Activated CD4-positive, alpha-beta T cell treated with anti-CD3 and anti-CD28 coated beads for 36 hours (primary cell): Measurements from ENCODE around the gene RAB6A. TPM values are rescaled to one million over a fixed set of nuclear protein-coding genes. Genes with fewer than 3 reads are reported as not detected.

ENCODE experiments used
- ATAC-seq: fragments of 200-7000 bp; cut with Tn5 transposase; one replicate; pipeline ENCODE4 v1.10.0; 2021; ENCODE audit warnings: mild to moderate bottlenecking, moderate library complexity
- CTCF ChIA-PET: fragments of 350-600 bp; sonication (Branson Sonifier 250); formaldehyde crosslinking; loops from one replicate; lab custom pipeline; 2021; ENCODE audit warnings: antibody characterized with exemption; lab: Charles Lee
- POLR2A ChIA-PET: fragments of 350-600 bp; sonication (Branson Sonifier 250); formaldehyde crosslinking; loops from one replicate; lab custom pipeline; 2021; ENCODE audit warnings: antibody characterized with exemption, inconsistent platforms; lab: Charles Lee
- DNase-seq: peaks from one replicate; pipeline ENCODE4 v3.0.0-alpha.2; 2020
- H3K27ac Mint-ChIP-seq: one replicate; pipeline ENCODE4 v1.8.0; 2021; ENCODE audit warnings: mixed read lengths
- H3K27me3 Mint-ChIP-seq: one replicate; pipeline ENCODE4 v1.8.0; 2021; ENCODE audit warnings: mixed read lengths
- H3K36me3 Mint-ChIP-seq: one replicate; pipeline ENCODE4 v1.8.0; 2021; ENCODE audit warnings: low read depth, mixed read lengths
- H3K4me1 Mint-ChIP-seq: one replicate; pipeline ENCODE4 v1.8.0; 2021; ENCODE audit warnings: mixed read lengths
- H3K4me3 Mint-ChIP-seq: one replicate; pipeline ENCODE4 v1.8.0; 2021; ENCODE audit warnings: mild to moderate bottlenecking, moderate library complexity, mixed read lengths
- H3K9me3 Mint-ChIP-seq: one replicate; pipeline ENCODE4 v1.8.0; 2021; ENCODE audit warnings: low read depth, mixed read lengths
- intact Hi-C, 2 experiments: fragments of 100-400 bp; cut with DNase I in 1 of 2; cut with micrococcal nuclease in 1 of 2; formaldehyde crosslinking; loops; one replicate each; pipeline versions ENCODE4 v1.14.2 to v1.15.1; 2022 to 2024; cut with DNase I, micrococcal nuclease
- total RNA-seq, 2 experiments: library from RNA; stranded (reverse); gene quantifications; one replicate each; pipeline ENCODE4 v1.2.3, GENCODE V29; 2021

The RAB6A gene
- total RNA-seq, result 10 to 100 TPM; 57.9 to 58.9 TPM

DNA sequence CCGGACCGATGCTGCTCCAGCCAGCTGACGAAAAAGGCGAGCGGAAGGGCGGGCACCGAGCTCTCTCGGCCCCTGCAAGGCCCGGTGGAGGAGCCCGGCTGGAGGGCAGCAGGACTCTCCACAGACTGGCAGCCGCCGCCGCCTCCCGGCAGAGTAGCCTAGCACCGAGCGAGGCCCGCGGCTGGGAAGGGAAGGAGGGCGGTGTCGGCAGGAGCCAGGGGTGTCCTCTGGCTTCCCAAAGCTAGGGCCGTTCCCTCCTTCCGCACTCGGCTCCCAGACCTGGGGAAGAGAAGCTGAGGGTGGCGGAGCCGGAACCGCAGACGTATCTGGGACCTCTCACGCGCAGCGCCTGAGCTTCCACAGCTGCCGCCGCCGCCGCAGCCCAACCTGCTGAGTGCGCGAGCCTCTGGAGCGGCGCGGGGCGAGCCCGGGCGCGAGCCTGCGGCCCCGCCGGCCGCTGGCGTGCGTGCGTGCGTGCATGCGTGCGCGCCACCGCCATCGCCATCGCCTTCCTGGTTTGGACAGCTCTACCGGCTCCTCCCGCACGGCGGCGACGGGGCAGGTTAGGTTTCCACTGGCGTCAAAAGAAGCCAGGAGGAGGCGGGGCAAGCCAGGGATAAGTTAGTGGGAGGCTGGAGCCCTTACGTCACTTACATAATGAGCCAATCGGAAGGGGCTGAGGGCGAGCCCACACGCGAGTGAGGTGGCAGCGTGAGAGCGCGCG lies at the start of gene RAB6A:
Gene RAB6A (minus strand): TSS at position 396 of the 724 bp plus-strand sequence. CDS start 439 bp downstream, outside the sequence.
- DNase-seq (peak; percentile 100), ATAC-seq (peak; percentile 93)
- Mint-ChIP-seq H3K27me3 (no peaks in the 10 kb centered on the region), H3K9me3 (no peaks in the 10 kb centered on the region), H3K36me3 (peaks cover 12% of the 10 kb centered on the region), H3K27ac (peak within 1 kb of the TSS; percentile 86), H3K4me3 (peak within 1 kb of the TSS; percentile 97), H3K4me1 (peaks cover 22% of the 10 kb centered on the region)
- ChIA-PET POLR2A (interaction anchor here (0.6 to 3.5 kb wide), 8 partner anchors 8 to 733 kb away, joined by 3 to 40 read pairs (median 4); partner anchors contain the start of genes FAM168A and LIPT2), CTCF (interaction anchor here (0.6 to 4.8 kb wide), 5 partner anchors 9 to 170 kb away, joined by 3 to 53 read pairs (median 3); no protein-coding TSS in a partner anchor)
- intact Hi-C loops, result loop anchor here (1.0 to 5.0 kb wide), 13 partner anchors 18 to 946 kb away; partner anchors contain the start of genes C2CD3 (in 2 of the 2), COA4 (in 2 of the 2), PAAF1 (in 2 of the 2) and PPME1 (in 2 of the 2)

DNA sequence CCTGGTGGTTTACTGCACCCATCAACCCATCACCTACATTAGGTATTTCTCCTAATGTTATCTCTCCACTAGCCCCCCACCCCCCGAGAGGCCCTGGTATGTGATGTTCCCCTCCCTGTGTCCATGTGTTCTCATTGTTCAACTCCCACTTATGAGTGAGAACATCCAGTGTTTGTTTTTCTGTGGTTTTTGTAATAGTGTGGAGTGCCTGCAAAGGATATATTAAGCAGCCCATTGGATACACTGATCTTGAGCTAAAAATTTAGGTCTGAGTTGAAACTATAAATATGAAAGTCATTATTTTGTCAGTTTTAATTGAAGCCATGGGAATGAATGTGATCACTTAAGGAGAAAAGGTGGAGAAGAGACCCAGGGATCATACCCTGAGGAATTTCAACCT lies 49.8 kb upstream of the RAB6A start:
- H3K27ac Mint-ChIP-seq, result no peak overlapping the region
- no peaks in the 10 kb centered on the region for H3K4me1 Mint-ChIP-seq
- peaks cover 20% of the 10 kb centered on the region for H3K36me3 Mint-ChIP-seq
- no peaks in the 10 kb centered on the region for H3K27me3 Mint-ChIP-seq
- ChIA-PET POLR2A (no interaction called here), CTCF (no interaction called here)
- no peaks in the 10 kb centered on the region for H3K9me3 Mint-ChIP-seq
- H3K4me3 Mint-ChIP-seq, result no peak overlapping the region
- intact Hi-C loops, result no loop called here
- DNase-seq (no peak), ATAC-seq (no peak)

DNA sequence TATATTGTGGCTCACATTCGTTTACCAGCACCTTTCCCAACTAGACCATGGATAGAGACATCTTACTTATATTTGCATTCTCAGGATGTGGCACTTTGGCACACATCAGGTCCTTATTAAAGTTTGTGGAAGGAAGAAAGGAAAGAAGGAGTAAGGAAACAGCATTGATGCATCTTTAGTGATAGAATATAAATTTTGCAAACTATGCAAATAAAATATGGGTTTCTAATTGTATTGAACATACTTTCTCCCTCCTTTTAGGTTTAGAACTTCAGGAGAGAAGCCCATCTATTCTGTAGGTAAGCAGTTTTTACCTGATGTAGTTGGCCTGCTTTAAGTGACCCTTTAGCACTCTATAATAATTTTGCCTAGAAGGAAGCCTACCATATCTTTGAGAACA lies 47.2 kb upstream of the RAB6A start:
- Mint-ChIP-seq H3K4me3 (no peak overlapping the region), H3K4me1 (peaks cover 2% of the 10 kb centered on the region), H3K27ac (no peak overlapping the region), H3K27me3 (no peaks in the 10 kb centered on the region), H3K36me3 (peaks cover 21% of the 10 kb centered on the region), H3K9me3 (no peaks in the 10 kb centered on the region)
- ChIA-PET POLR2A (no interaction called here), CTCF (no interaction called here)
- ATAC-seq (no peak), DNase-seq (no peak)
- intact Hi-C loops, result no loop called here

DNA sequence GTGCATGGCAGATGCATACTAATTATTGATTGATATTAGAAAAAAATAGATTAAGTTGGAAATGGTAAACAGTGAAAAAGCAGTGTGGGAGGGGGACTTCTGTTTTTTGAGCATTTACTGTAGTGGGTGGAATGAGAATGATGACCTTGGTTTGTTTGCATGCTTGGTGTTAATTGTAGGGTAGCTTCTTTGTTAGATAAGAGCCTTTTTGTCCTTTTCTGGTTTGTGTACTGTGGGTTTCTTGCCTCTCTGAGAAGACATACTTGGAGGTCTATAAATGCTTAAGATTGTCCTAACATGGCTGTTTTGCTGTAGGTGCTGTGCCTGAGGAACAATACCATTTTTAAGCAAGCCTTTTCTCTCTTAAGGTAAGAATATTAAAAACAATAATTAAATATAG lies 43.8 kb upstream of the RAB6A start:
- POLR2A ChIA-PET, result no interaction called here
- Mint-ChIP-seq H3K4me1 (peaks cover 2% of the 10 kb centered on the region), H3K4me3 (no peak overlapping the region), H3K27me3 (no peaks in the 10 kb centered on the region), H3K27ac (no peak overlapping the region), H3K9me3 (no peaks in the 10 kb centered on the region), H3K36me3 (peaks cover 19% of the 10 kb centered on the region)
- DNase-seq (no peak), ATAC-seq (no peak)
- intact Hi-C loops, result no loop called here
- CTCF ChIA-PET, result no interaction called here

DNA sequence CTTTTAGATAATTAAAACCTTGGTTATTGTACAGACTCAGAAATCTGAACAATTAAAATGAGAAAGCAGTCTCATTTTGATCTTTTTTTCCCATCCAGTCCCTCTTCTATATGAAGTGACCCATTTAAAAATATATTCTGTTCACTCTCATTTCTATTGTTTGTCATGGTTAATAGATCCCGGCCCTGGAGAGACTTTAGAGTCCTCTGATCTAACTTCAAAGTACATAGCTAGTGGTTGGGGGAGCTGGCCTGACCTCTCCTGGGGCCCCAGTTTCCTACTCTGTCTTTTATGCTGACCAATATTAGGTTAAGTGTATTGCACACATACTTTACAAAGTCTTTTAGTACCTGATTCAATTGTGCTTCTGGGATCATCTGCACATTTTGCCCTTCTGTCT lies 40.3 kb upstream of the RAB6A start:
- no peaks in the 10 kb centered on the region for H3K9me3 Mint-ChIP-seq
- DNase-seq, result no peak
- H3K27me3 Mint-ChIP-seq, result no peaks in the 10 kb centered on the region
- H3K4me1 Mint-ChIP-seq, result peaks cover 2% of the 10 kb centered on the region
- no peak overlapping the region for H3K4me3 Mint-ChIP-seq
- H3K36me3 Mint-ChIP-seq, result peaks cover 11% of the 10 kb centered on the region
- no peak overlapping the region for H3K27ac Mint-ChIP-seq
- intact Hi-C loops, result no loop called here
- ChIA-PET CTCF (interaction anchor here (0.7 to 1.0 kb wide), 2 partner anchors 63 to 254 kb away, joined by 3 to 4 read pairs; no protein-coding TSS in a partner anchor), POLR2A (interaction anchor here (0.7 kb wide), 1 partner anchor 1148 kb away, joined by 3 read pairs; the partner anchor contains the start of gene SPCS2)
- no peak for ATAC-seq

DNA sequence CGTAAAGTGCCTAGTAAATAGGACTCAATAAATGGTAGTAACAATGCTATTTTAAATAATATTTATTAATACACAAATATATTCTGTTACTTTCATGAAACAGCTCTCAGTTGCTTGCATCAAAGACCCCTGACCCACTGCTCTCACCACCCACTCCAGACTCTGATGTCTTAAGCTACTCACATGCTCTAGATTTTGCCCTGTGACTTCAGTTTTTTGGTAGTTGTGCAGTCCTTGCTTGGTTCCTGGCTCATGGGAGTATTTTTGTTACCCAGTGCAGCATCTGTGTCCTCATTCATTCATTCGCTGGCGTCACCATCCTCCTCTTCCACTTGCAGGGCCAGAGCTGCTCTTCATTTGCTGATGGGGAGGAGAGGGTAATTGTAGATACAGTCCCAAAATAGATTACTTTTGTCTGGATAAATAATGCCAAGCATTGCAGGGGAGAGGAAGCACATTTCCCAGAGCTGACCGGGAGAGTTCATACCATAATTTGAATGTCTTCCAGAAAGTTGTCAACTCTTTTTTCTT lies 39.5 kb upstream of the RAB6A start:
- CTCF ChIA-PET, result interaction anchor here (0.7 to 1.0 kb wide), 3 partner anchors 62 to 254 kb away, joined by 3 to 4 read pairs (median 3); no protein-coding TSS in a partner anchor

DNA sequence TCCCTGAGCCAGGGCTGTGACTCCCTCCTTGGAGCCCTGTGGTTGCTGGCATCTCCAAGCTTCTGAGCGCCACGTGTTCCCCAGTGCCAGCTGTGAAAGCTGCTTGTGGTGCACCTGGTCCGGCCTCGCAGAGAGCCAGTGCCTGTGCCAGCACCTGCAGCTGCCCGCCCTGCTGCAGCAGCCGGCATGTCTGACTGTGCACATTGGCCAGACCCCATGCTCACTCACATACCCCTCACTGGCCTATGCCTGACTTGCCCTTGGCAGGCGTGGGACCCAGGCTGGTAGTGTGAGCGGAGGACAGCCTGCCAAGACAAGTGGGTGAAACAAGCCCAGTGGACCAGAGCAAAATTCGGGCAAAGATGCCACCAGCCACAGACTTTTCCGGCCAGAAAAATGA lies 36.6 kb upstream of the RAB6A start:
- ATAC-seq (no peak), DNase-seq (no peak)
- POLR2A ChIA-PET, result no interaction called here
- Mint-ChIP-seq H3K27ac (no peak overlapping the region), H3K27me3 (no peaks in the 10 kb centered on the region), H3K4me3 (no peak overlapping the region), H3K9me3 (no peaks in the 10 kb centered on the region), H3K4me1 (peaks cover 2% of the 10 kb centered on the region), H3K36me3 (peaks cover 9% of the 10 kb centered on the region)
- intact Hi-C loops, result no loop called here
- CTCF ChIA-PET, result interaction anchor here (0.8 to 1.9 kb wide), 2 partner anchors 10 to 18 kb away, joined by 3 to 4 read pairs; partner anchors contain the start of gene MRPL48

More for the DNA sequence above, 39.5 kb upstream of the RAB6A start:
- H3K9me3 Mint-ChIP-seq, result no peaks in the 10 kb centered on the region
- POLR2A ChIA-PET, result no interaction called here
- intact Hi-C loops, result no loop called here
- H3K27me3 Mint-ChIP-seq, result no peaks in the 10 kb centered on the region
- peaks cover 2% of the 10 kb centered on the region for H3K4me1 Mint-ChIP-seq
- ATAC-seq (no peak), DNase-seq (no peak)
- H3K36me3 Mint-ChIP-seq, result peaks cover 5% of the 10 kb centered on the region
- no peak overlapping the region for H3K4me3 Mint-ChIP-seq
- no peak overlapping the region for H3K27ac Mint-ChIP-seq

DNA sequence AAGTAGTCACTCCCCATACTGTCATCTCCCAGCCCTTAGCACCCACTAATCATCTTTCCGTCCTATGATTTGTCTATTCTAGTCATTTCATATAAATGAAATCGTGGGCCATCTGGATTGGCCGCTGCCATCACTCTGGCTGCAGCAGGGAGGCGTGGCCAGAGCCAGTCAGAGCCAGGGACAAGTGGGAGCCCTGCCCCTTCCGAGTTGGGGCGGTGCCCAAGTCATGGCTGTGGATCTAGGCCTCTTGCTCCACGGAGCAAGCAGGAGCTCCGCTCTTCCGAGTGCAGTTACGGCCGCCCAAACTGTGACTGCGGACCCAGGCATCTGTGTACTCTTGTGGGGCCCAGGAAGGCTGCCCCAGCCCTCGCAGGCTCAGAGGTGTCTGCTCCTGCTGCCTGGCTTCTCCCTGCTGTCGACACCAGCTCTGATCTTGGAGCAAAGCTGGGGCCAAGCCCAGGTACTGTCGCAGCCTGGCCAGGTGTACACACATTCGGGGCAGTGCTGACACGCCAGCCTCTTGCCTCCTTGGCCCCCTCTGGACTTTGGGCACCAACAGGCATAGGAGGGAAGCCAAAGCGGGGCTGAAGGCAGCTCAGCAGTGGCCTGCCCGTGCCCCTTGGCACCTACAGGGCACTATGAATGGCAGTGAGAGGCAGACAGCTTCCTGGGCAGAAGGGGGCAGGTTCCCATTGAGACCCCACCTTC lies 35.2 kb upstream of the RAB6A start:
- Mint-ChIP-seq H3K36me3 (peaks cover 9% of the 10 kb centered on the region), H3K27ac (no peak overlapping the region), H3K4me3 (no peak overlapping the region), H3K27me3 (no peaks in the 10 kb centered on the region), H3K9me3 (no peaks in the 10 kb centered on the region), H3K4me1 (peaks cover 4% of the 10 kb centered on the region)
- no peak for DNase-seq
- intact Hi-C loops, result no loop called here
- no peak for ATAC-seq
- CTCF ChIA-PET, result interaction anchor here (1.9 kb wide), 1 partner anchor 8 kb away, joined by 4 read pairs; the partner anchor contains the start of gene MRPL48
- POLR2A ChIA-PET, result no interaction called here

DNA sequence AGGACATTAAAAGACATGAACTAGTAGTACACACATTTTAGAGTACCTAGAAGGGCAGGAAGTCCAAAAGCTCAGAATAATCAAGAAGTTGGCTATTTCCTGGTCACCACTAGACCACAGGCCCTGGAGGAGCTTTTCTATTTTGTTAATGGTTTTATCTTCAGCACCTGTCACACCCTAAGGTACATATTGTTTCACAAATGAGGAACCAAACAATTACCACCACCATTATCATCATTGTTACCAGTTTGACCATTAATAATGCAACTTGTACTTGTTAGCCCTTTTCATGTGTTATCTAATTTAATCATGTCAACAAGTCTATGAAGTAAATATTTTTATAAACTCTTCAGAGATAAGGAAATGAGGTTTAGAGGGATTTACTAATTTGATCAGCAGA lies 31.7 kb upstream of the RAB6A start:
- Mint-ChIP-seq H3K27me3 (no peaks in the 10 kb centered on the region), H3K9me3 (no peaks in the 10 kb centered on the region), H3K36me3 (peaks cover 8% of the 10 kb centered on the region), H3K4me3 (no peak overlapping the region), H3K27ac (no peak overlapping the region), H3K4me1 (peaks cover 10% of the 10 kb centered on the region)
- ChIA-PET POLR2A (no interaction called here), CTCF (no interaction called here)
- DNase-seq, result no peak
- intact Hi-C loops, result no loop called here
- ATAC-seq, result no peak

DNA sequence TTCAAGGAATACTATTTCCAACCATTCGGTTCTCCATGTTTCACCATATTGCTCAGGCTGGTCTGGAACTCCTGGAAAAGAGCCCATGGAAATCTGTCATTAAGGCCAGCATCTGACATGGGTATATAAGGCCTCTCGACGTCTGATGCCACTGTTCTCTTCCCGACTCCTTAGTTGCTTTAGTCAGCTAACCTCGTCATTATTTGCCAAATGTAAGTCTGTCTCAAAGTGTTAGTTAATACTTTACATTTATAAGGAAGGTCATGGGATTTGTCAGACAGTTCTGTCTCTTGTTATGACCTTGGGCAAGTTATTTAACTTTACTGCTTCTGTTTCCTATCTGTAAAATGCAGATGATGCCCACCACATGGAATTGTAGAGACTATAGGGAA lies 28.4 kb upstream of the RAB6A start:
- peaks cover 10% of the 10 kb centered on the region for H3K4me1 Mint-ChIP-seq
- peak overlapping the region; percentile 92 for H3K4me3 Mint-ChIP-seq
- no peak for DNase-seq
- no peaks in the 10 kb centered on the region for H3K9me3 Mint-ChIP-seq
- peaks cover 6% of the 10 kb centered on the region for H3K36me3 Mint-ChIP-seq
- ChIA-PET CTCF (no interaction called here), POLR2A (no interaction called here)
- no peak for ATAC-seq
- peak overlapping the region; percentile 59 for H3K27ac Mint-ChIP-seq
- intact Hi-C loops, result loop anchor here (2.0 to 5.0 kb wide), 5 partner anchors 62 to 803 kb away; partner anchors contain the start of genes COA4 (in 1 of the 2), PAAF1 (in 1 of the 2), PGM2L1 (in 1 of the 2) and POLD3 (in 1 of the 2)
- H3K27me3 Mint-ChIP-seq, result no peaks in the 10 kb centered on the region
